Ovary (tissue), 3 donors: ENCODE data around the gene RASGRP4.

Source experiments
- CTCF ChIP-seq, 3 donors: fragments of 450-650 bp in 2 of 3; fragments of 200-600 bp in 1 of 3; IDR thresholded peaks; one replicate each; pipeline versions ENCODE4 v1.5.1 to v1.8.0; 2016 to 2022; ENCODE audit warnings: antibody characterized with exemption in 3 of 3, mild to moderate bottlenecking in 1 of 3
- EP300 ChIP-seq: sonication (generic); formaldehyde crosslinking; IDR thresholded peaks from one replicate; pipeline ENCODE4 v1.6.1; 2017; ENCODE audit warnings: antibody characterized with exemption
- POLR2A ChIP-seq: fragments of 450-650 bp; IDR thresholded peaks from one replicate; pipeline ENCODE4 v1.6.1; 2017; ENCODE audit warnings: antibody characterized with exemption, mild to moderate bottlenecking, moderate library complexity
- donor health status: DM: no; HTN: no; CAD: no.

- TF ChIP-seq CTCF (IDR thresholded peaks at IDR 0.05) (no peak), EP300 (no peak), POLR2A (no peak)
Observed at GRCh38 chr19:38384209-38385027, 41.6 kb downstream of the RASGRP4 start.
